ENCODE measurements around the gene MYO18A.
A peak's percentile ranks its signal among the peaks of the same experiment; 100 is the strongest.
"Not testable (repeated sequence)": the region's sequence is repeated elsewhere in the genome, so short reads cannot be mapped to it uniquely, and the experiment has no call there.

The MYO18A gene

DNA sequence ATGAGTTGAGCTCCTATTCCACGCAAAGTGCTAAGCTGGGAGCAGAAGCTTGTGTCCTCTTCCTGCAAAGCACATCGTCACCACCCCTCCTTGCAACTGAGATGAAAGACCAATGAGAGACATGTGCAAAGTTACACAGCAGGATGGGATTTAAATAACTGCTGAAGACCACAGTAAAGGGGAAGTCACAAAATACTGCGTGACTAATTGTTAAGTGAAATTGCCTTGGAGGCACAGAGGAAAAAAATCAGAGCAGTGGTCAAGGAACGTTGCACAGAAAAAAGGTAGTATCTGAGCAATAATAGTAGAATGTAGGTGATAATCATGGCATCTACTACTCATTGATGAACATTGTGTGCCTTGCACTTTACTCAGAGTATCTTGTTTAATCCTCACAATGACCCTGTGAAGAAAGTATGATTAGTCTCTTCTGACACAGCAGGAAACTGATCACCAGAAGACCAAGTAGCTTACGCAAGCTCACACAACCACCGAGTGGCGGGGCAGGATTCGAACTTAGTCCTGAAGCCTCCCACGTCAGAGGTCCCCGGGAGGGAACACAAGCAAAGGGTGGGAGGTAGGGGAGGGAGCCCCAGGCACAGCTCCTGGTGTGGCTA lies 15.4 kb upstream of the MYO18A start:
- no peak for DNase-seq

DNA sequence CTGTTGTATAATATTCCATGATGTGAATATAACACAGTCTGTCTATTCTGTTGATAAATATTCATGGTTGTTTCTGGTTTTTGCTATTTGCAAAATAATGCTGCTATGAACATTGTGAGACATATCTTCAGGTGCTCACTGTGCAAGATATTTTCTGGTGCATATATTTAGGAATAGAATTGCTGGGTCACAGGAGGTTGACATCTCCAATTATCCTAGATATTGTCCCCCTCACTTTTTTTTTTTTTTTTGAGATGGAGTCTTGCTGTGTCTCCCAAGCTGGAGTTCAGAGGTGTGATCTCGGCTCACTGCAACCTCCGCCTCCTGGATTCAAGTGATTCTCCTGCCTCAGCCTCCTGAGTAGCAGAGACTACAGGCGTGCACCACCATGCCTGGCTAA lies 14.5 kb upstream of the MYO18A start:
- no peak for DNase-seq

DNA sequence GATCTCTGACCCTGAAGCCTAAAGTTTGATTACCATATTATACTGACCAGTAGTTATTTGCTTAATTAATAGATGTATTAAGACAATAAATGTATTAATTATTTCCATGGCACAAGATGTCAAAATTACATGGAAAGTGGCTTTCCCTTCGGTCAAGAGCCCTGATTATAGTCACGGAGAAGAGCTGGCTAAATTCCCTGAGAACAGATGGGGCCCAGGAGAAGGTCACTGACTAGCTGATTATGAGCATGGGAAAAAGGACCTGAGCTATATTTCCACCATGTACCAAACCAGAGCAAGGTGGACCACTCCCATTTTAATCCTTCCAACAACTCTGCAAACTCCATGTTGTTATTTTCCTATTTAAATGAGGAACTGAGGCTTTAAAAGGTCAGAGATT lies 12.9 kb upstream of the MYO18A start:
- no peak for DNase-seq

DNA sequence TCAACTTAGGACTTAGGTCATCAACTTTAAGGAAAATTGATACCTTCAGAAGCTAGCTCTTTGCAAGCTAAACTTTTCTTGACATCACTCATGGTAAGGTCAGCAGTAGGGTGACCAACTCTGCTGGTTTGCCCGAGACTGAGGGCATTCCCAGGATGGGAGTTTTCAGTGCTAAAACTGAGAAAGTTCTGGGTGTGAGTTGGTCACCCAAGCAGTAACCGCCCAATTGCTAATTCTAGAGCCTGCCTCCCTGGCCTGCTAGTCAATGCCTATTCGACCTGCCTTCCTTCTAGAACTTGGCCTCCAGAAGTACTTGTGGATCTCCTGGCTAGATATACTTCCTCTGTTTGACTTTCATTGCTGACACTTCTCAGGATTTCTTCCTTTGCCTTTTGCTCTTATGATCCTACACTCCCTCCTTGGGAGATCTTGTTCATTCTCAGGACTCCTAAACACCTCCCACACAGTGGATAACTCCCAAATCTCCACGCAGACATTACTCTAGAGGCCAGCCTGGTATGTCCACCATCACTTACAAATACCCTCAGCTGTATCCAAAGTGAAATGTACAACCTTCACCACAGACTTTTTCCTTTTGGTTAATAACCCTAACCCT lies 10.5 kb upstream of the MYO18A start:
- no peak for DNase-seq

GRCh38 chr17:29190039-29190438 lies 9.8 kb upstream of the MYO18A start:
- DNase-seq = no peak

DNA sequence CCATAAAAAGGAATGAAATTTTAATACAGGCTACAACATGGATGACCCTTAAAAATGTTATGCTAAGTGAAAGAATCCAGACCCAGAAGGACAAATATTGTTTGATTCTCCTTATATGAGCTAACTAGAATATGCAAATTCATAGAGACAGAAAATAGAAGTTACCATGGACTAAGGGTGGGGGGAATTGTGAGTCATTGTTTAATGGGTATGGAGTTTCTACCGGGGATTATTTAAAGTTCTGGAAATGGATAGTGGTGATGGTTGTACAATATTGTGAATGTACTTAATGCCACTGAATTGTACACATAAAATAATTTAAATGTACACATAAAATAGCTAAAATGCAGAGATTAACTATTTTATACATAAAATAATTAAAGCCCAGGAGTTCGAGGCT lies 9.2 kb upstream of the MYO18A start:
- no peak for DNase-seq

GRCh38 chr17:29181226-29181625 lies 1.0 kb upstream of the MYO18A start:
- DNase-seq = no peak

GRCh38 chr17:29180788-29181160 lies 576 bp upstream of the MYO18A start:
- DNase-seq = no peak

DNA sequence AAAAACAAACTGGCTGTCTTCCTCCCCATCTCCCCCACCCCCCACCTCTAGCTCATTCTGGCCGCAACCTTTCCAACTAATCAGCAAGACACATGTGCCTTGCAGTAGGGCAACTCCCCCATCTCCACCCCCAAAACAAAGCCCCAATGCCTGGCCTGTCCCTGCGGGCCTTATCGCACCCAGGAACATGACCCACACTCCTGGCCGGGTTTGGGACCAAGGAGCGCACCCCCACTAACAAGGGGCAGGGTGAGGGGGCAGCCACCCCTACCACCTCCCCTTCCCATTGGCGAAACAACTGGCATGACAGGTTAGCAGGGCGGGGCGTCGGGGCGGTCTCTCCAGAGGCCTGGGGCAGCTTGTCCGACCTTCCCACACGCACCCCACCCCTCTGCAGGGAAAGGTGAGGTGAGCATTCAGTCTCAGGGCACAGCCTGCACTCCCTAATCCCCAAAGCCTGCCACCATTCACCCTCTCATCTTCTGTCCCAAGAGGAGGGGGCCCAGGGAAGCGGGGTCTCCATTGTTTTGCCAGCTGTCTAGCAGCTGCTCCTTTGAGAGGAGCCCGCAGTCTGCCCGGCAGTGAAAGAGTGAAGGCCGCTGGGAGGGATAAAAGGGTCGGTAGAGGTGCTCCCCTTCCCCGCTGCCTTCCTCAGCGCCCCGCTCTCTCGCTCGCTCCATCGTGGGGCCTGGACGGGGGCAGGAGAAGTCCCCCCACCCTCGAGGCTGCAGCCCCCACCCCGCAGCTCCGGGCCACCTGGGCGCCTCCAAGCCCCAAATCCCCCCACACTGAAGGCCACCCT lies 765 bp downstream of the MYO18A start:
- DNase-seq = no peak

DNA sequence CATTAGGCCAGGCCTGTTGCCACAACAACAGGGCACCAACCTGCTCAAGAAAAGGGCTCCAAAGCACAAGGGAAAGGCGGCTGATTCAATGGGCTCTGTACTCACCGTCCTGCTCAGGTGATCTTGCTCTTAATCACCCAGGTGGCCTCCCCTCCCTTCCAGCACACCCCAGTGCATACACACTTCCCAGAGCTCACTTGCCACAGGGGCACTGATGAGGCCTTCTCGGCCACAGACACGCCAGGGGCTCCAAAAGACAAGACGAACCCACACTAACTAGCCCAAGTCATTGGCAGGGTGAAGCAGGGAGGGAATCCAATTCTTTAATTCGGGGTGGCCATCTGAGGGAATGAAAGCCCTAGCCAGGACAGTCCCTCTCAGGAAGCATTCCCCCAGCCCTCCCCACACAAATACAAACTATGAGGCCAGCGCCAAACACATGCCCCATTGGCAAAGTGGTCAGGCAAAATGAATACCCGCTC lies 1.4 kb downstream of the MYO18A start:
- DNase-seq = no peak

GRCh38 chr17:29177871-29178749 lies 2.1 kb downstream of the MYO18A start:
- no peak for DNase-seq

DNA sequence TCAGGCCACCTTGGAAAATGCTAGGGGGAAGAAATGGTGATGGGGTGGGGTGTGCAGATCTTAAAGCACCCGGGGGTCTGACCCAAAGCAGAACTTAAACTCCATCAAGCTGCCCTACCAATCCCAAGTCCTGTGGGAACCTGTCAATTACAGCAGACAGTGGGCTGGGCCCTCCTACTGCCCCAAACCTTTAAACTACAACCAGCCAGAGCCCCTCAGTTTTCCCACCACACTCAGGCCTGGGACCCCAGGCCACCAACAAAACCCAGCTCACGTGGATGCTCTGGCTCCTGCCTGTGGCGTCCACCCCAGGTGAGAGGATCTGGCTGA lies 2.7 kb downstream of the MYO18A start:
- DNase-seq = no peak

DNA sequence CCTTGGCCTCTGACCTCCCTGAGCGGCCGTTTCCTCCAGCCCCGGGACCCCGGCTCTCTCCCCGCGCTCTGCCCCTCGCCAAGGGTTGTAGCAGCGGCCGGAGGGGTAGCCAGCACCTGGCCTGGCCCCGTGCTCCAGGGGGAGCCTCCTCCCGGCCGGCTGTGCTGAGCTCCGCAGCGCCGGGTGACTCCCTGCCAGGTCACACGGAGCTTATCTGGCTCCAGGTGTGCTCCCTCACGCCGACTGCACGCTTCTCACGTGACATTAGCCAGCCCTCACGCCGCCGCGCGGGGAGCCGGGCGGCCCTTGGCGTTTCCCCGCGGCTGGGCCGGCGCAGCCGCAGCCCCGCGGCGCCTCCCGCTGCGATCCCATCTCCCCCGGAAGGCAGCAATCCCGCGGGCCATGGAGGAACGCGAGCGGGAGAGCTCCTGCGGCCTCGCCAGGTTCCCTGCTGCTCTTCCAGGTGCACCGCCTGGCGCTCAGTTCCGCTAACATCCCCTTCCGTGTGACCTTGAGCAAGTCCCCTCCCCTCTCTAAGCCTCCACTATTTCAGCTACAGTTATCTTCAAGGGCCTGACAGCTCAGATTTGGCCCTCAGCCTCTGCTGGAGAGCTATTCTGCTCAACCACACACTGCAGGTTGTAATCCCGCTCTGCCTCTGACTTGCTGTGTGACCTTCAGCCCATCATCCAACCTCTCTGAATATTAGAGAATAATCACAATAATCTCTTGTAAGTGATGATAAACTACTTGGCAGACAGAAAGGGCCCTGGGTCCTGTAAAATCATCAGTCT lies 3.4 kb downstream of the MYO18A start:
- DNase-seq = peak; percentile 35

DNA sequence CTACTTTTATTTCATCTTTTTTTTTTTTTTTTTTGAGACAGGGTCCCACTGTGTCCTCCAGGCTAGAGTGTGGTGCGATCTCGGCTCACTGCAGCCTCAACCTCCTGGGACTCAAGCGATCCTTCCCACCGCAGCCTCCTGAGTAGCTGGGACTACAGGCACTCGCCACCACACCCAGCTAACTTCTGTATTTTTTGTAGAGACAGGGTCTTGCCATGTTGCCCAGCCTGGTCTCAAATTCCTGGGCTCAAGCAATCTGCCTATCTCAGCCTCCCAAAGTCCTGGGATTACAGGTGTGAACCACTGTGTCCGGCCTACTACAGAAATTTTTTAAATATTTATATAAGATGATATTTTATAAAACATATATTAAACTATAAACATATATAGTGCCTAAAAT lies 4.8 kb downstream of the MYO18A start:
- DNase-seq = no peak

GRCh38 chr17:29172589-29172988 lies 7.6 kb downstream of the MYO18A start:
- DNase-seq = no peak

GRCh38 chr17:29170682-29171081 lies 9.5 kb downstream of the MYO18A start:
- no peak for DNase-seq

- DNase-seq = no peak
Observed at GRCh38 chr17:29169806-29170591, 10.2 kb downstream of the MYO18A start.

DNA sequence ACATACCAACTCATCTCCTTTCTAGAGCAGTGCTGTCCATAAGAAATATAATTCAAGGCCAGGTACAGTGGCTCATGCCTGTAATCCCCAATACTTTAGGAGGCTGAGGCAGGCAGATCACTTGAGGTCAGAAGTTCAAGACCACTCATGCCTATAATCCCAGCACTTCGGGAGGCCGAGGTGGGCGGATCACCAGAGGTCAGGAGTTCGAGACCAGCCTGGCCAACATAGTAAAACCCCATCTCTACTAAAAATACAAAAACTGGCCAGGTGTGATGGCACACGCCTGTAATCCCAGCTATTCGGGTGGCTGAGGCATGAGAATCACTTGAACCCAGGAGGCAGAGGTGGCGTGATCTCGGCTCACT lies 11.5 kb downstream of the MYO18A start:
- DNase-seq = not testable (repeated sequence)

DNA sequence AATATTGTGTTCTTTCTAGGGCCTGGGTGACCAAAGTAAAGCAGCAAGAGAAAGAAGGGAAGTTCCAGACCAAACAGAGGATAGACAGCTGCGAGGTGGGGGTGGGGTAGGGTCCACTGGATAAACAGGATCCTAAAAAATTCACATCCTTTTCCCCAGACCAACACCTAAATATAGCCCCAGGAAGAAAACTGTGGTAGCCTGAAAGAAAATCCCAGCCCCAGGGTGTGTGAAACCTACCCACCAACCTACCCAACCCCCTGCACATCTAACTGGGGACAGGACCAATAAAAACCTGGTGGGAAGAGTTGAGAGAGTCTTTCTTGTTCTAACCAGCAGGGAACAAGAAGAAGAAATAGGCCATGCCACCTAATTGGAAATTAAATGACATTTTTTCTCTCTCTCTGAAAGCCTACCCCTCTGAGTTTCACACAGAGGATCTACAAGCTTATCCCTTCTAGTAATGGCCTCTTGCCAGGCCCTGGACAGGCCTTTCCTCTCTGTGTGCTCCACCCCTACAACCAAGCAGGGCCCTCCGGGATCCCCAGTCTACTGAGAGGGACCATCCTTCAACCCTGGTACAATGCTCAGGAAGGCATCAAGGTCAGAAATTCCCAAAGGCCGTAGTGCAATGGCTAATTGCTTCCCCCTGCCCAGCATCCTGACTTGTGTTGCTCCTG lies 12.0 kb downstream of the MYO18A start:
- DNase-seq = no peak

- DNase-seq = no peak
Observed at GRCh38 chr17:29167393-29168078, 12.7 kb downstream of the MYO18A start.

Data from activated gamma-delta T cell (primary cell).